Loucy (cell line): ENCODE measurements around the gene IL21R.

Experiments
- H2AFZ ChIP-seq: fragments of 200-600 bp; sonication (generic); 2 replicates; pipeline ENCODE4 v1.6.0; 2016; ENCODE audit warnings: antibody characterized with exemption, mild to moderate bottlenecking, low read length, moderate library complexity
- H3F3A ChIP-seq: fragments of 200-600 bp; 2 replicates; pipeline ENCODE4 v1.6.0; 2016; ENCODE audit warnings: antibody characterized with exemption, low read depth, mild to moderate bottlenecking
- H3K27me3 ChIP-seq: fragments of 200-600 bp; sonication (generic); 2 replicates; pipeline ENCODE4 v1.6.1; 2014; ENCODE audit warnings: low read length, mild to moderate bottlenecking; ENCODE audit not compliant: insufficient read depth, poor library complexity, severe bottlenecking
- H3K36me3 ChIP-seq: fragments of 200-600 bp; sonication (generic); 2 replicates; pipeline ENCODE4 v1.6.1; 2016; ENCODE audit warnings: low read length; ENCODE audit not compliant: insufficient read depth
- H3K4me1 ChIP-seq: fragments of 200-600 bp; sonication (generic); 2 replicates; pipeline ENCODE4 v1.5.1; 2014; ENCODE audit warnings: low read length, mild to moderate bottlenecking; ENCODE audit not compliant: insufficient read depth, poor library complexity, severe bottlenecking
- H3K4me2 ChIP-seq: fragments of 200-600 bp; sonication (generic); 2 replicates; pipeline ENCODE4 v1.6.0; 2014; ENCODE audit warnings: antibody characterized with exemption, low read length, low read depth, mild to moderate bottlenecking; ENCODE audit not compliant: poor library complexity, severe bottlenecking
- H3K4me3 ChIP-seq: fragments of 200-600 bp; sonication (generic); 2 replicates; pipeline ENCODE4 v1.5.1; 2014; ENCODE audit warnings: low read length, mild to moderate bottlenecking, mixed read lengths; ENCODE audit not compliant: poor library complexity, severe bottlenecking
- H3K79me2 ChIP-seq: fragments of 200-600 bp; sonication (generic); 2 replicates; pipeline ENCODE4 v1.6.1; 2014; ENCODE audit warnings: low read length; ENCODE audit not compliant: insufficient read depth
- H3K9ac ChIP-seq: fragments of 200-600 bp; sonication (generic); 2 replicates; pipeline ENCODE4 v1.6.0; 2014; ENCODE audit warnings: mild to moderate bottlenecking, low read depth, low read length, moderate library complexity; ENCODE audit not compliant: poor library complexity, severe bottlenecking
- H3K9me2 ChIP-seq: fragments of 200-600 bp; sonication (generic); replicated peaks from 2 replicates; pipeline ENCODE4 v1.6.1; 2016; ENCODE audit warnings: low read depth, low read length, mixed read lengths
- H3K9me3 ChIP-seq: fragments of 200-600 bp; sonication (generic); 2 replicates; pipeline ENCODE4 v1.6.1; 2014; ENCODE audit warnings: mild to moderate bottlenecking, antibody characterized with exemption, low read length, low read depth; ENCODE audit not compliant: insufficient read depth
- H4K20me1 ChIP-seq: fragments of 200-600 bp; sonication (generic); 2 replicates; pipeline ENCODE4 v1.6.0; 2014; ENCODE audit warnings: antibody characterized with exemption, low read length, mild to moderate bottlenecking; ENCODE audit not compliant: insufficient read depth, poor library complexity, severe bottlenecking
- EZH2phosphoT487 ChIP-seq: fragments of 200-600 bp; IDR thresholded peaks from 2 replicates; pipeline ENCODE4 v1.6.1; 2018; ENCODE audit warnings: antibody characterized with exemption, mild to moderate bottlenecking, moderate library complexity, borderline replicate concordance
- TF ChIP-seq, protein P1 (sequence below): fragments of 200-600 bp; sonication (generic); conservative IDR thresholded peaks from 2 replicates; pipeline ENCODE4 v1.5.1; 2014; ENCODE audit warnings: mild to moderate bottlenecking, antibody characterized with exemption, low read length

Gene IL21R

DNA sequence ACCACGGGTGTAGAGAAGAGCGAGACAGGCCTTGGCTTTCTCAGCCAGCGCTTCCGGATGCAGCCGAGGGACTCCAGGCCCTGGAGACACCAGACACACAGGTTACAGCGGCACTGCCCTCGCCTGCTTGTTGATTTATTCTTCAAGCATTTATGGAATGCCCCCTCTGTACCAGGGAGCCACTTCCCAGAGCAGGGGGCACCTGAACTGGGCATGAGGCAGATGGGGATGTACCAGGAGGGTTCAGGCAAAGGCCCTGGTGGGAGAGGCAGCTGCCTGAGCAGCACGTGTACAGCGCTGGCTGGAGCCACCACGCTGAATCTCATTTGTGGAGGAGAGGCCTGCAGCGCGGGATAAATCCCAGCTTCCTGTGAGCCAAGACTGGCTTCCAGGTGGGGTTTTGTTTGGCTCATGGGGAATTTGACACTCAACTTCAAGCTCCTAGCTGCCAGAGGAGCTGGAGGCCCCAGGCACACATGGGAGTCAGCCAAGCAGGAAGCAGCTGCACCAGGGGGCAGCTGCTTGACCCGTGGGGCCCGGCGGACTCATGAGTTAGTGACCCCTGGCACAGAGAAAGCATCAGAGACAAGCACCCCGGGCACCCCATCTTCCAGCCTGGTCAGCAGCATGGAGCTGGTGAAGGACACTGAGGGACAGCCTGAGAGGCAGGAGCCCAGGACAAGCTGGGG lies 59.7 kb downstream of the IL21R start:
- no peak overlapping the region for H3K4me2 ChIP-seq

DNA sequence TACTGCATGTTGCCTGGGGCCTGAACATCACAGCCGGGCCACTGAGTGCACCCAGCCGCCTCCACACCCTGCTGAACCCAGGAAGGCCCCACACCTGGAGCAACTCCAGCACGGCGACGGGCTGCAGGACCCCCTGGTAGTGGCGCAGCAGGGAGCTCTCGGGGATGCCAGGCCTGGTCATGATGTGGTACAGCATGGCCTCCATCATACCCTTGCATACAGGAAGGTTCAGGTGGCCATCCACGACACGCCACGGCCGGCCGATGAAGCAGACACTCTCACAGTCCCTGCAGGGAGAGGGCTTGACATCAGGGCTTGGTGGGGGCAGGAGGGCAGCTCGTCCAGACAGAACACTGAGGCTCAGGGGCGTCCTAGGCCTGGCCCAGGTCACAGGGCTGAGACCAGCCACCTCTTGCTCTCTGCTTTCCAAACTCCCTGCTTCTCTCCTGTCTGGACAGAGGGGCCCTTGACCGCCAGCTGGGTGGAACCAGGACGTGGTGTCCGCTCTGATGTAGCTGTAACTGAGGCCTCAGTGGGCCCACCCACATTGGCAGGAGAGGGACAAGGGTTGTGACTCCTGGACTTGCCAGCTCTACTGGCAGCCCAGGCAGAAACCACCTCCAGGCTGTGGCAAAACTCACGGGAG lies 60.3 kb downstream of the IL21R start:
- no peaks in the 10 kb centered on the region for H3K4me1 ChIP-seq
- no peaks in the 10 kb centered on the region for H3K79me2 ChIP-seq
- no peaks in the 10 kb centered on the region for H3K9me3 ChIP-seq
- H3K9me2 ChIP-seq = no peaks in the 10 kb centered on the region
- H3F3A ChIP-seq = no peaks in the 10 kb centered on the region
- H3K27me3 ChIP-seq = no peaks in the 10 kb centered on the region
- H3K36me3 ChIP-seq = peaks cover 65% of the 10 kb centered on the region; the same call in 1 of the 2 replicates
- no peaks in the 10 kb centered on the region for H4K20me1 ChIP-seq
- TF ChIP-seq EZH2phosphoT487 = no peak
- TF ChIP-seq, protein P1, sequence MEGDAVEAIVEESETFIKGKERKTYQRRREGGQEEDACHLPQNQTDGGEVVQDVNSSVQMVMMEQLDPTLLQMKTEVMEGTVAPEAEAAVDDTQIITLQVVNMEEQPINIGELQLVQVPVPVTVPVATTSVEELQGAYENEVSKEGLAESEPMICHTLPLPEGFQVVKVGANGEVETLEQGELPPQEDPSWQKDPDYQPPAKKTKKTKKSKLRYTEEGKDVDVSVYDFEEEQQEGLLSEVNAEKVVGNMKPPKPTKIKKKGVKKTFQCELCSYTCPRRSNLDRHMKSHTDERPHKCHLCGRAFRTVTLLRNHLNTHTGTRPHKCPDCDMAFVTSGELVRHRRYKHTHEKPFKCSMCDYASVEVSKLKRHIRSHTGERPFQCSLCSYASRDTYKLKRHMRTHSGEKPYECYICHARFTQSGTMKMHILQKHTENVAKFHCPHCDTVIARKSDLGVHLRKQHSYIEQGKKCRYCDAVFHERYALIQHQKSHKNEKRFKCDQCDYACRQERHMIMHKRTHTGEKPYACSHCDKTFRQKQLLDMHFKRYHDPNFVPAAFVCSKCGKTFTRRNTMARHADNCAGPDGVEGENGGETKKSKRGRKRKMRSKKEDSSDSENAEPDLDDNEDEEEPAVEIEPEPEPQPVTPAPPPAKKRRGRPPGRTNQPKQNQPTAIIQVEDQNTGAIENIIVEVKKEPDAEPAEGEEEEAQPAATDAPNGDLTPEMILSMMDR = no peak
- H2AFZ ChIP-seq = no peak overlapping the region
- no peak overlapping the region for H3K4me3 ChIP-seq
- no peak overlapping the region for H3K9ac ChIP-seq
- no peak overlapping the region for H3K4me2 ChIP-seq

More for the DNA sequence above, 59.7 kb downstream of the IL21R start:
- H3K9me2 ChIP-seq = no peaks in the 10 kb centered on the region
- H3K9me3 ChIP-seq = no peaks in the 10 kb centered on the region
- H3K9ac ChIP-seq = no peak overlapping the region
- H3F3A ChIP-seq = no peaks in the 10 kb centered on the region
- H2AFZ ChIP-seq = no peak overlapping the region
- peaks cover 4% of the 10 kb centered on the region for H3K4me1 ChIP-seq
- peaks cover 60% of the 10 kb centered on the region; the same call in 1 of the 2 replicates for H3K36me3 ChIP-seq
- H4K20me1 ChIP-seq = no peaks in the 10 kb centered on the region
- no peaks in the 10 kb centered on the region for H3K27me3 ChIP-seq
- TF ChIP-seq, protein P1 = no peak
- no peak for TF ChIP-seq EZH2phosphoT487
- no peak overlapping the region for H3K4me3 ChIP-seq
- no peaks in the 10 kb centered on the region for H3K79me2 ChIP-seq

GRCh38 chr16:27462846-27463682 lies 61.1 kb downstream of the IL21R start:
- Histone ChIP-seq H3K79me2 (no peaks in the 10 kb centered on the region), H3K9me3 (no peaks in the 10 kb centered on the region), H3K27me3 (no peaks in the 10 kb centered on the region), H3K4me1 (no peaks in the 10 kb centered on the region), H3K4me3 (no peak overlapping the region), H3K4me2 (no peak overlapping the region), H3K9ac (no peak overlapping the region), H4K20me1 (no peaks in the 10 kb centered on the region), H3K9me2 (no peaks in the 10 kb centered on the region), H3K36me3 (peaks cover 72% of the 10 kb centered on the region; the same call in 1 of the 2 replicates), H2AFZ (no peak overlapping the region), H3F3A (no peaks in the 10 kb centered on the region)
- no peak for TF ChIP-seq EZH2phosphoT487
